Esophagus muscularis mucosa (tissue), 4 donors: ENCODE data around the gene KRTAP3-3.

Experiments used
- EP300 ChIP-seq: sonication (generic); formaldehyde crosslinking; IDR thresholded peaks from one replicate; pipeline ENCODE4 v1.6.1; 2017; ENCODE audit warnings: antibody characterized with exemption
- POLR2A ChIP-seq: fragments of 450-650 bp; IDR thresholded peaks from one replicate; pipeline ENCODE4 v1.6.1; 2017; ENCODE audit warnings: antibody characterized with exemption, moderate library complexity, mild to moderate bottlenecking, low read depth
- POLR2AphosphoS5 ChIP-seq, 2 donors: sonication (generic); formaldehyde crosslinking; IDR thresholded peaks; one replicate each; pipeline ENCODE4 v1.6.1; 2017; ENCODE audit warnings: antibody characterized with exemption in 2 of 2
- TF ChIP-seq, protein P1 (sequence below), 3 experiments: fragments of 200-600 bp in 2 of 3; fragments of 450-650 bp in 1 of 3; sonication (generic) in 2 of 3; IDR thresholded peaks; one replicate each; pipeline ENCODE4 v1.5.1; 2017 to 2019; ENCODE audit warnings: antibody characterized with exemption in 3 of 3, mild to moderate bottlenecking in 2 of 3, moderate library complexity in 1 of 3

DNA sequence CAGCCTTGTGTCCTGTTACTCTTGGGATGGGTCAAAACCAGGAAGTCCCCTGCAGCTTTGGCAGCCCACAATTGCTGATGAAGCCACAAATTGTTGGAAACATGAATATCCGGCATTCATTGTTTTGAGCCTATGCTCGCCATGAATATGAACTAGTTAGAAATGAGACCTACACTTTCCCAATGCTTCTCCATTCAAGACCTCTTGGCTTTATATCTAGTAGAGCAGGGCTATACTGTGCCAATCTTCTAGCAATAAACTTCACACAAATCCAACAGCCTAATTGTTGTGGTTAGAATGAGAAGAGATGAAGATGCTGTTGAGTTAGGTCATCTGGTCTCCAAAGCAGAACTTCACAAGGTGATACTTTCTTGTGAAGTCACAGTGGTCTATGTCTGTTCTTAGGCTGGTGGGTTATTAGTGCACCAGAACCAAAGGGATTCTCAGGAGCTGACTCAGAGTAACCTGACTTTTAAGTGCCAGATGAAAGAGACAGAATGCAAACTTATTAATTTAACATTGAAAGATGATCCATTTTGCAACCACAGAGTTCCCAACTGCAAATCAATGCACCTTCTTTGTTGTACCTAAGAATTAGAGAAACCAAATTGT lies 42.8 kb downstream of the KRTAP3-3 start:
- TF ChIP-seq POLR2AphosphoS5 (IDR thresholded peaks at IDR 0.05): no peak
- no peak for TF ChIP-seq EP300
- no peak for TF ChIP-seq POLR2A
- TF ChIP-seq, protein P1, sequence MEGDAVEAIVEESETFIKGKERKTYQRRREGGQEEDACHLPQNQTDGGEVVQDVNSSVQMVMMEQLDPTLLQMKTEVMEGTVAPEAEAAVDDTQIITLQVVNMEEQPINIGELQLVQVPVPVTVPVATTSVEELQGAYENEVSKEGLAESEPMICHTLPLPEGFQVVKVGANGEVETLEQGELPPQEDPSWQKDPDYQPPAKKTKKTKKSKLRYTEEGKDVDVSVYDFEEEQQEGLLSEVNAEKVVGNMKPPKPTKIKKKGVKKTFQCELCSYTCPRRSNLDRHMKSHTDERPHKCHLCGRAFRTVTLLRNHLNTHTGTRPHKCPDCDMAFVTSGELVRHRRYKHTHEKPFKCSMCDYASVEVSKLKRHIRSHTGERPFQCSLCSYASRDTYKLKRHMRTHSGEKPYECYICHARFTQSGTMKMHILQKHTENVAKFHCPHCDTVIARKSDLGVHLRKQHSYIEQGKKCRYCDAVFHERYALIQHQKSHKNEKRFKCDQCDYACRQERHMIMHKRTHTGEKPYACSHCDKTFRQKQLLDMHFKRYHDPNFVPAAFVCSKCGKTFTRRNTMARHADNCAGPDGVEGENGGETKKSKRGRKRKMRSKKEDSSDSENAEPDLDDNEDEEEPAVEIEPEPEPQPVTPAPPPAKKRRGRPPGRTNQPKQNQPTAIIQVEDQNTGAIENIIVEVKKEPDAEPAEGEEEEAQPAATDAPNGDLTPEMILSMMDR (IDR thresholded peaks at IDR 0.05): no peak
